GM18870 (cell line): ENCODE measurements around the gene MVP.

ENCODE experiments used
- ATAC-seq: cut with Tn5 transposase; IDR thresholded peaks from one replicate; pipeline ENCODE4 v1.9.1; 2021; ENCODE audit warnings: moderate library complexity; ENCODE audit not compliant: unreplicated experiment

MVP gene

GRCh38 chr16:29804455-29805231 lies 15.6 kb upstream of the MVP start:
- no peak for ATAC-seq

- peak; percentile 43 for ATAC-seq
Measured at GRCh38 chr16:29805232-29806098, 14.8 kb upstream of the MVP start.

- ATAC-seq: no peak
Measured at GRCh38 chr16:29806099-29806579, 14.1 kb upstream of the MVP start, which contains the start of gene MAZ. TSS of gene MAZ (plus strand) at chr16:29806529. CDS start at chr16:29806702, 173 bp downstream.

- no peak for ATAC-seq
Measured at GRCh38 chr16:29806641-29807425, 13.4 kb upstream of the MVP start.

GRCh38 chr16:29807426-29808218 lies 12.6 kb upstream of the MVP start:
- ATAC-seq: peak; percentile 27

DNA sequence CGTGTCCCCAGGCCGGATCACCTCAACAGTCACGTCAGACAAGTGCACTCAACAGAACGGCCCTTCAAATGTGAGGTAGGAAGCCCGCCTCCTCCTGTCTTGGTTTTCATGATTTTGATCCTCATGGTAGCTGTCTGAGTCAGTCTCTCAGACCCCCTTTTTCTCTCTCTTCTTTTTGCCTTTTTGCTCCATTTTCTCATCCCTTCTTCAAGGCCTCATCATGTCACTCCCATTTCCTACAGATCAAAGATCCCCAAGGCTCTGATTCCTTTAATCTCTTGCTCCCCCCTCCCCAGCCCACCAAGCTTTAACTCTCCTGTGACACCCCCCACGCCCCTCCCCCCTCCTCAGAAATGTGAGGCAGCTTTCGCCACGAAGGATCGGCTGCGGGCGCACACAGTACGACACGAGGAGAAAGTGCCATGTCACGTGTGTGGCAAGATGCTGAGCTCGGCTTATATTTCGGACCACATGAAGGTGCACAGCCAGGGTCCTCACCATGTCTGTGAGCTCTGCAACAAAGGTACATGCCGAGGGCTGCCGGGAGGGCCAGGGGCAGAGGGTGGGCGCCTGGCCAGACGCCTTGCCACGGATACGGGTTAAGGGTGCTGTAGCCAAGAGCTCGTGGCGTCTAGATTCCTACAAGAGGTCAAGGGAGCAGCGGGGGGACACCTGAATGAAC lies 11.9 kb upstream of the MVP start:
- ATAC-seq: no peak

DNA sequence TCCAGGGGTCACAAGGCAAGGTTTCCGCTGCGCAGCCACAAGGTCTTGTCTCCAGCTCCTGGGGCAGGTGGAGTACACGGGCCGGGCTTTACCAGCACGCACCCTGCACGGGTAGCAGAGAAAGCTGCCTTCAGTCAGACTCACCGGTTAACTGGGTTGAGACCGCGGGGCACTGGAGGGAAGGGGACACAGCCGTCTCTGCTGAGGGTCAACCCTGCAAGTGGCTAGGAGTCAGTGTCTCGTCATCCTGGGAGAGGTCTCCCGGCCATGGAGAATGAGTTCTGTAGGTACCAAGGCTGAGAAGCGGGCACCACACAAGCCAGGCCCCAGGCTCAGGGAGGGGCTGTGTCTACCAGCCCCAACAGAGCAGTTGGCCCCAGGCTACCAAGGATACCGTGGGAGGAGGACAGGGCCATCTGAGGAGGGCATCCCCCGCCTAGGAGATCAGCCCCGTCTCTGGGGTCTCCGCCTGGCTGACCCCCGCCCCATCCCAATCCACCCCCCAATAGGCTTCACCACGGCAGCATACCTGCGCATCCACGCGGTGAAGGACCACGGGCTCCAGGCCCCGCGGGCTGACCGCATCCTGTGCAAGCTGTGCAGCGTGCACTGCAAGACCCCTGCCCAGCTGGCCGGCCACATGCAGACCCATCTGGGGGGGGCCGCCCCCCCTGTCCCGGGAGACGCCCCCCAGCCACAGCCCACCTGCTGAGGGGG lies 11.1 kb upstream of the MVP start:
- ATAC-seq: no peak

DNA sequence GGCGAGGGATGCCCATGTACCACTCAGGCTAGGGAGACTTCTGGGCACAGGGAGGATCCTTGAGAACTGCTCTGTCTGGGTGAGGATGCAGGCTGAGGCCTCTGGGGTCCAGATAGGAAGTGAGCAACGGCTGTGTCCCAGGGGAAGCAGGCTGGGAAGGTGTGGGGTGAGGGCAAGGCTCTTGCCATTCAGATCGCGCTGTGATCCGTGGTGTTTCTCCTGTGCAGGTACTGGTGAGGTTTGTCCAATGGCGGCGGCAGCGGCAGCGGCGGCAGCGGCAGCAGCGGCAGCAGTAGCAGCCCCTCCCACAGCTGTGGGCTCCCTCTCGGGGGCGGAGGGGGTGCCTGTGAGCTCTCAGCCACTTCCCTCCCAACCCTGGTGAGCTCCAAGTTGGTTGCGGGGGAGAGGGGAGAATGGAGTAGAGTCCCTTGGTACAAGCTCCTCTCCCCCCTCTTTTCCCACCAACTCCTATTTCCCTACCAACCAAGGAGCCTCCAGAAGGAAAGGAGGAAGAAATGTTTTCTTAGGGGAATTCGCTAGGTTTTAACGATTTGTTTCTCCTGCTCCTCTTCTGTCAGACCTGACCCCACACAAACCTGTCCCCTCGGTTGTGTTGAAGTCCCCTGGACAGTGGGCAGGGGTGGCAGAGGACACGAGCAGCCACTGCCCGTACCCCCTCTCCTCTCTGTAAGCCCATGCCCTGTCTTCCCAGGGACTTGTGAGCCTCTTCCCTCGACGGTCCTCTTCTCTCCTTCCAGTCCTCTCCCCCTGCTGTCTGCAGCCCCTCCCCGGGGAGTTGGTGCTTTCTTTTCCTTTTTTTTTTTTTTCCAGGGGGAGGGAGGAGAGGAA lies 10.2 kb upstream of the MVP start:
- no peak for ATAC-seq

GRCh38 chr16:29810699-29811169 lies 9.5 kb upstream of the MVP start:
- ATAC-seq: no peak

- ATAC-seq: no peak
Measured at GRCh38 chr16:29811170-29811895, 8.9 kb upstream of the MVP start.

DNA sequence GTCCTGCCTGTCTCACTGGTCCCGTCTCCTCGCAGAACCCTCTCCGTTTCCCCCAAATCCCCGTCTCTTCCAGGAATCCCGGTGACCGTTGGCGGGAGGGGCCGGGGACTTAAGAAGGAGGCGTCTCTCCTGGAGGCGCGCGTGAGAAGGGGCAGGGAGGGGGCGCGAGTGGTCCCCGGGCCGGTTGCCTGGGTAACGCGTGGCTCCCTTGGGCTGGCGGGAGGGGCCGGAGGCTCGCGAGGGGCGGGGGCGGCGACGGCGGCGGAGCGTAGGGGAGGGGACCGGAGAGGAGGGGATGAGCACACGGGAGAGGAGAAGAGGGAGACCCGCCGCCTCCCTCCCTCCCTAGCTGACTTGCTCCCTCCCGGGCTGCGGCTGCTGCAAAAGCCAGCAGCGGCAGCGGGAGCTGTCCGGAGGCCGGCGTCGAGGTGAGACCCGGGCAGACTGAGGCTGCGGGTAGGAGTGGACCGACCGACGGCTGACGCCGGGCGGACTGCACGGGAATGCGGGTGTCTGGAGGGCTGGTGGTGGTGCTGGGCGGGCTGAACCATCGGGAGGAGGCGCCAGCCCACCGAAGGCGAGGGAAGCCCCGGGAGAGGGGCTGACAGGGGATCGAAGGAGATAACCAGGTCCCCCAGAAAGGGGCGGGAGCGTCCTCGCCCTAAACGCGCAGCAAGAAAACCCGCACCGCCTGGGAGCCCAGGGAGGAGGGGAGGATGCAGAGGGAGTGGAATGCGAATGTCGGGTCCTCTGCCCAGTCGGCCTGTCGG lies 8.2 kb upstream of the MVP start, which contains the start of gene PRRT2:
PRRT2 (plus strand) TSS at position 298 of the 770 bp plus-strand sequence. CDS start 862 bp downstream, outside the sequence.
- no peak for ATAC-seq

- ATAC-seq: no peak
Measured at GRCh38 chr16:29812754-29813643, 7.3 kb upstream of the MVP start.

DNA sequence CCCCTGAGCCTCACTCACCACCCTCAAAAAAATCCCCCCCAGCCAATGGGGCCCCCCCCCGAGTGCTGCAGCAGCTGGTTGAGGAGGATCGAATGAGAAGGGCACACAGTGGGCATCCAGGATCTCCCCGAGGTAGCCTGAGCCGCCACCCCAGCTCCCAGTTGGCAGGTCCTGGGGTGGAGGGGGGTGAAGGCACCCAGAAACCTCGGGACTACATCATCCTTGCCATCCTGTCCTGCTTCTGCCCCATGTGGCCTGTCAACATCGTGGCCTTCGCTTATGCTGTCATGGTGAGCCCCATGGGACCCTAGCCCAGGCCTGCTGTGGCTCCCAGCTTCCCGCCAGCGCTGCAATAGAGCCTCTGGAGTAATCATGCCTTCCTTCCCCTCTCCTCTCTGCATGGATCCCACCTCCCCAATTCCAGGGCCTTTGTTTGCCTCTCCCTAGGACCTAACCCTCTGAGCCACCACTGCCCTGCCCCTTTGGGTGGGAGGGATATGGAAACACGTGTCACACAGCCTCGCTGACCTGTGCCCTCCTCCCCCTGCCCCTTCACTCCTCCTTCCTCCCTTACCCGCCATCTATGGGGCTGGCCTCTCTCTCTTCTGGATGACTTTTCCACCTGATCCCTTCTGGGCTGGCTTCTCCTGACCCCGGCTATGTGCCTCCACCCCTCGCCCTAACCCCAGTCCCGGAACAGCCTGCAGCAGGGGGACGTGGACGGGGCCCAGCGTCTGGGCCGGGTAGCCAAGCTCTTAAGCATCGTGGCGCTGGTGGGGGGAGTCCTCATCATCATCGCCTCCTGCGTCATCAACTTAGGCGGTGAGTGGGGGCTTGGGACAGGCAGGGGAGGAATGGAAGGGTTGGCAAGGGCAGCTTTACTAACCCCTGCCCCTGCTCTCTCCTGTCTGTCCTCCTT lies 6.4 kb upstream of the MVP start:
- no peak for ATAC-seq

DNA sequence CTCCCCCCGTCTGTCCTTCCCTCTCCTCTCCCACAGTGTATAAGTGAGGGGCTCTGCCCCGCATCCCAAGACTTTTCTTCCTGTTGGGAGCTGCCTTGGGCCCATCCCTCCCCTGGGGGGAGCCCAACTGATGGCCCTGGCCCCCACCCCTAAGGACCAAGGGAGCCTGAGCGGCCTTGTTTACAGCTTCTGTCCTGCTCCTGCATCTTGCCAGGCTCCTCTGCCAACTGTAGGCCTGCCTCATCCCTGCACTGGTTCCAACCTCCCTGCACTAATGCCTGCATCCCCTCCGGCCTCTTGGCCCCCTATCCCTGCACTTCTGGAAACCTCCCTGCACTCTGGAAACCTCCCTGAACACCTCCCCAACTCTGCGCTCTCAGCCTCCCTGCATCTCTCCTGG lies 5.7 kb upstream of the MVP start:
- ATAC-seq: no peak
